Measurements from ENCODE around the gene IRF4. TPM values are rescaled to one million over a fixed set of nuclear protein-coding genes. Genes with fewer than 3 reads are reported as not detected.
"Not testable (repeated sequence)": the region's sequence is repeated elsewhere in the genome, so short reads cannot be mapped to it uniquely, and the experiment has no call there.

The IRF4 gene
- total RNA-seq, 2 donors from 2014 or later, result 554 to 602 TPM

DNA sequence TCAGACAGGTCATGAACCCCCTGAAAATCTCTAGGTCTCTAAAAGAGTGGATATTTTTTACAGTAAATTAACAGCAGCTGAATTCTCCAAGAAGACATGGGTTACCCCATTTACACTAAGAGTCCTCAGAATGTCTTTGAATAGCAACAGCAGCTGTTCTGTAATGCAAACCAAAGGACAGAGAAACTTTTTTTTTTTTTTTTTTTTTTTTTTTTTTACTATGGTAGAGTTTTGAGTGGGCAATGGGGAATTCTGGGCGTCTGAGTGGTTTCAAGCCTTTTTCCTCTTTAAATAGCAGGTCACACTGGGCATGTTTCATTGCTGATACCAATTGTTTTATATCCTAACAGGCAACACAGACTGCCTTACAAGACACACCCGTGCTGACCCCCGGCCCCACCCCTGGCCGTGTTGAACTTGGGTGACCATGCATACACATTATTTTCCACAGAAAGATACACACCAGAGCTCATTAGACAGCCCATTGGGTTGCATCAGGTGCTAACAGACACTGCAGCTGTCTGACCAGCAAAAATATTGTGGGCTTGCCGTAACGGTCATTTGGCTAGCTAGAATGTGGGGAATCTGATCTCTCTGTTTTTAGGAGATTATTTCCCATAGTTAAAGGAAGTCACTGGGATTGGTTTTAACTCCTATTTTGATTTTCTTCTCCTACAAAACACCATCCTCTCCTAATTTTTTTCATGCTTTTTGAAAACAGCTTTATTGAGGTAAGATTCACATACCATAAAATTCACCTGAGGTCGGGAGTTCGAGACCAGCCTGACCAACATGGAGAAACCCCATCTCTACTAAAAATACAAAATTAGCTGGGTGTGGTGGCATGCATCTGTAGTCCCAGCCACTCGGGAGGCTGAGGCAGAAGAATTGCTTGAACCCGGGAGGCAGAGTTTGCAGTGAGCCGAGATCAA is 26.7 kb upstream of the IRF4 start:
- DNase-seq (no peak), ATAC-seq (replicated peaks in 1 of 2) (no peak)
- peaks cover 2 to 8% of the 10 kb centered on the region in 2 donors for H3K9me3 Mint-ChIP-seq
- H3K4me3 Mint-ChIP-seq, result no peak overlapping the region
- peaks cover 4 to 6% of the 10 kb centered on the region in 2 donors for H3K36me3 Mint-ChIP-seq (ENCODE audit: insufficient read depth in 2 of 2)
- H3K27me3 Mint-ChIP-seq (ENCODE audit: low read depth), result peaks cover 11% of the 10 kb centered on the region
- H3K27ac Mint-ChIP-seq, result no peak overlapping the region
- H3K4me1 Mint-ChIP-seq (ENCODE audit: low read depth), result no peaks in the 10 kb centered on the region

DNA sequence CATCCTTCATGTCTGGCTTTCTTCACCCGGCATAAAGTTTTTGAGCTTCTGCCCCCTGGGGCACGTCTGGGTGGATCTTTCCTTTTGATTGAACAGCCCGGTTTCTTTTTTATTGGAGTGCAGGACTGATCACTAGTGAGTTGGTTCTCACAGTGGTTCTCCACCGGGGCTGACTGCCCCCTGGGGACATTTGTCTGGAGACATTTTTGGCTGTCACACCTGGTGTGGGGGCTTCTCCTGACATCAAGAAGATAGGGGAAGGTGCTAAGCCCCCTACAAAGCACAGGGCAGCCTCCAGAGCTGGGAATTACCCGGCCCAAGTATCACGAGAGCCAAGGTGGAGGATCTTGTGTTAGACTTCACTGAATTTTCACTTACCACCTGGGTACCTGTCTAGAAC is 25.7 kb upstream of the IRF4 start:
- no peak for DNase-seq
- H3K4me1 Mint-ChIP-seq (ENCODE audit: low read depth), result no peaks in the 10 kb centered on the region
- H3K27ac Mint-ChIP-seq, result no peak overlapping the region
- H3K36me3 Mint-ChIP-seq (ENCODE audit: insufficient read depth in 2 of 2), result peaks cover 6 to 10% of the 10 kb centered on the region in 2 donors
- ATAC-seq (replicated peaks in 1 of 2), result no peak
- H3K9me3 Mint-ChIP-seq, result peaks cover 4 to 10% of the 10 kb centered on the region in 2 donors
- peaks cover 15% of the 10 kb centered on the region for H3K27me3 Mint-ChIP-seq (ENCODE audit: low read depth)
- H3K4me3 Mint-ChIP-seq, result no peak overlapping the region

GRCh38 chr6:366389-367297 is 24.9 kb upstream of the IRF4 start:
- H3K4me3 Mint-ChIP-seq, result no peak overlapping the region
- DNase-seq (no peak), ATAC-seq (replicated peaks in 1 of 2) (no peak)
- H3K4me1 Mint-ChIP-seq (ENCODE audit: low read depth), result no peaks in the 10 kb centered on the region
- H3K27me3 Mint-ChIP-seq (ENCODE audit: low read depth), result peaks cover 17% of the 10 kb centered on the region
- peaks cover 3 to 11% of the 10 kb centered on the region in 2 donors for H3K9me3 Mint-ChIP-seq
- H3K27ac Mint-ChIP-seq, result no peak overlapping the region
- peaks cover 7 to 9% of the 10 kb centered on the region in 2 donors for H3K36me3 Mint-ChIP-seq (ENCODE audit: insufficient read depth in 2 of 2)

DNA sequence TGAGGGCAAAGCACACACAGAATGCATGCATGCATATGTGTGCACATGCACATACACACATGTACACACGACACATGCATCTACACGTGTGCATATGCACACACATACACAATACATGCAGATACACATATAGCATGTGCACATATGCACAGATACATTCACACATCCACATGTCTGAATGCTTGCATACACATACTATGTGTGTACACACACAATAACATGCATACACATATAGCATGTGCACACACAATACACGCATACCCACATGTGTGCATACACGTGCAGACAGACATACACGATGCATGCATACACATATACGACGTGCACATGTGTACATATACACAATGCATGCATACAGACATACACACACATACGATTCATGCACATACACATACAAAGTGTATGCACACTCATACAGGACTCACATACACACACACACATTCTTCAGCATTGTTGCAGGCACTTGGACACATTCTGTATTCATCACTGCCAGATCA is 24.2 kb upstream of the IRF4 start:
- Mint-ChIP-seq H3K27me3 (ENCODE audit: low read depth) (peaks cover 17% of the 10 kb centered on the region), H3K9me3 (peaks cover 2 to 13% of the 10 kb centered on the region in 2 donors), H3K4me1 (ENCODE audit: low read depth) (no peaks in the 10 kb centered on the region), H3K36me3 (ENCODE audit: insufficient read depth in 2 of 2) (peaks cover 7 to 8% of the 10 kb centered on the region in 2 donors), H3K4me3 (no peak overlapping the region), H3K27ac (no peak overlapping the region)
- peak; percentile 25 to 27 for ATAC-seq (replicated peaks in 1 of 2)
- DNase-seq, result no peak

GRCh38 chr6:367891-368630 is 23.5 kb upstream of the IRF4 start:
- Mint-ChIP-seq H3K9me3 (peaks cover 2 to 10% of the 10 kb centered on the region in 2 donors), H3K4me3 (no peak overlapping the region), H3K4me1 (ENCODE audit: low read depth) (peaks cover 5% of the 10 kb centered on the region), H3K27ac (no peak overlapping the region), H3K36me3 (ENCODE audit: insufficient read depth in 2 of 2) (peaks cover 7 to 8% of the 10 kb centered on the region in 2 donors), H3K27me3 (ENCODE audit: low read depth) (peaks cover 23% of the 10 kb centered on the region)
- no peak for DNase-seq
- ATAC-seq (replicated peaks in 1 of 2), result no peak

DNA sequence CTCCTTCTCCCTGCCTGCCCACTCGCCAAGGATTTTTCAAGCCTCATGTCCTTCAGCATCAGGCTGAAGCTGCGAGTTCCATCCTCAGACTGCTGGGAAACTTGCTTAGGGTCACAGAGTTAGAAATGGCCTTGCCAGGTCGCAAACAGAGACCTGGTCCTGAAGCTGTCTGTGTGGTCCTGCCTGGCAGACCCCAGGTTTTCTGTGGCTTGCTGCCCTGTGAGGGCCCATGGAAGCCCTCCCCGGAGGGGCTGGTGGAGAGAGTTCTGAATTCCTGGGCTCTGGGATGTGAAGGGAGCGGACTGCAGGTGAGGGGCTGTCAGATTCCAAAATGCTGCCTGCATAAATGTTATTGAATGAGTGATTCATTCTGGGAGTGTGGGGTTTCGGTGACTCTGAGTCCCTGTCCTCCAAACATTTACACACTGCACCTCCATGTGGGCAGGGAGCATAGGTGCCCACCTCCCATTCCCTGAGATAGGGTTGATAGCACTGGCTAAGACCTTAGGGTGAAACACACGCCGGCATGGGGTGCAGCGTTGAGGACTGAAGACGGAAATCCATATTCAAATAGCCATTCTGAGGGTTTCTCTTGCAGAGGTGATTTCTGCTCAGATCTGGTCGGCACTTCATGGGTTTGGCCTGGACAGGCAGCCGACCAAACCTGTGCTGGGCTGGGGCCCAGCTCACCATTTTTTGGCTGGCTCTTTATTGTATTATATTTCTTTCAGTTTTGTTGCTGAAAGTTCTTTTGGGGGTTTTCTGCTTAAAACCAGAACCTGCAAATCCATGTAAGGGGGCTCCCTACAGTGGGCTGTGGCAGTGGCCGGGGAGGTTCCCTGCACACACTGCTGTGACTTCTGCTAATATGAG is 21.8 kb upstream of the IRF4 start:
- Mint-ChIP-seq H3K4me3 (no peak overlapping the region), H3K9me3 (peaks cover 2 to 6% of the 10 kb centered on the region in 2 donors), H3K27ac (no peak overlapping the region), H3K36me3 (ENCODE audit: insufficient read depth in 2 of 2) (peaks cover 3 to 4% of the 10 kb centered on the region in 2 donors), H3K4me1 (ENCODE audit: low read depth) (peaks cover 5% of the 10 kb centered on the region), H3K27me3 (ENCODE audit: low read depth) (peaks cover 24% of the 10 kb centered on the region)
- DNase-seq (no peak), ATAC-seq (replicated peaks in 1 of 2) (no peak)

DNA sequence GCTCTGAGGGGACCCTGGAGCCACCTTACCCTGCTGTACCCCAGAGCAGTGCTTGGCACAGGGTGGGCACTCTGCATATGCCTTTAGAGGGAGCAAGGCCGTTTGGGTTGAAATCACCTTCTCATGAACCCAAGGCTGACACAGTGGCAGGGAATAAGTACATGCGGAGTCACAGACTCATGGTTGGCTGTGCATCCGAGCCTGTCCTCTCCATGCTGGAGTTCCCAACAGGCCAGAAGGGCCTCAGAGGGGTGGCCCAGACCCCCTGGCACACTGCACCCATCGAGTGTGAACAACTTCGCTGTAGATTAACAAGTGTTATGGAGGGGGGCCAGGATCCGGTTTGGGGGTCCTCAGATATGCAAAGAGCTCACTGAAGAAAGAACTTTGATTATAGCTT is 21.0 kb upstream of the IRF4 start:
- Mint-ChIP-seq H3K4me1 (ENCODE audit: low read depth) (peaks cover 5% of the 10 kb centered on the region), H3K27ac (no peak overlapping the region), H3K4me3 (no peak overlapping the region), H3K27me3 (ENCODE audit: low read depth) (peaks cover 29% of the 10 kb centered on the region), H3K36me3 (ENCODE audit: insufficient read depth in 2 of 2) (peaks cover 3 to 4% of the 10 kb centered on the region in 2 donors), H3K9me3 (peaks cover 2 to 6% of the 10 kb centered on the region in 2 donors)
- ATAC-seq (replicated peaks in 1 of 2), result no peak
- DNase-seq, result no peak

DNA sequence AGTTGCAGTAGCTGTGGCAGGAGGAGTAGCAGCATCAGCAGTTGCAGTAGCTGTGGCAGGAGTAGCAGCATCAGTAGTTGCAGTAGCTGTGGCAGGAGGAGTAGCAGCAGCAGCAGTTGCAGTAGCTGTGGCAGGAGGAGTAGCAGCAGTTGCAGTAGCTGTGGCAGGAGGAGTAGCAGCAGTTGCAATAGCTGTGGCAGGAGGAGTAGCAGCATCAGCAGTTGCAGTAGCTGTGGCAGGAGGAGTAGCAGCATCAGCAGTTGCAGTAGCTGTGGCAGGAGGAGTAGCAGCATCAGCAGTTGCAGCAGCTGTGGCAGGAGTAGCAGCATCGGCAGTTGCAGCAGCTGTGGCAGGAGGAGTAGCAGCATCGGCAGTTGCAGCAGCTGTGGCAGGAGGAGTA is 19.7 kb upstream of the IRF4 start:
- not testable (repeated sequence) for H3K4me3 Mint-ChIP-seq; DNase-seq; H3K36me3 Mint-ChIP-seq (ENCODE audit: insufficient read depth in 2 of 2); H3K9me3 Mint-ChIP-seq; H3K4me1 Mint-ChIP-seq (ENCODE audit: low read depth); H3K27ac Mint-ChIP-seq; ATAC-seq (replicated peaks in 1 of 2)
- H3K27me3 Mint-ChIP-seq (ENCODE audit: low read depth), result peaks cover 34% of the 10 kb centered on the region

DNA sequence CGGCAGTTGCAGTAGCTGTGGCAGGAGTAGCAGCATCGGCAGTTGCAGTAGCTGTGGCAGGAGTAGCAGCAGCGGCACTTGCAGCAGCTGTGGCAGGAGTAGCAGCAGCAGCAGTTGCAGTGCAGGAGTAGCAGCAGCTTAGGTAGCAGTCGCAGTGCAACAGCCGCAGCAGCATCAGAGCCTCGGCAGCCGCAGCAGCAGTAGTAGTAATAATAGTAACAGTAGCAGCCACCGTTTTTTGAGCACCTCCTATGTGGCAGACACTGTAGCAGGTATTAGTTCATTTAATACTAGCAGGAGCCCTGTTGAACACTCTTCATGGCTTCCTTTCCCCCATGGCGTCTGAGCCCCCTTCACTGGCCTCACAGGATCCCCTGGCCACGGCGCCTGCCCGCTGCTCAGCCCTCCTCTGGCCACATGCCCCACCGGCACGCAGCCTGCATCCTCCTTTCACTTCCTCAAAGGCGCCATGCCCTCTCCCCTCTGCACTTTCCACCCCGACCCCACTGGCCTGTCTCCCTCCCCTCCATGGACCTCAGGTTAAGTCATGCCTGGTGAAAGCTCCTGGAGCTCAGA is 19.1 kb upstream of the IRF4 start:
- Mint-ChIP-seq H3K27ac (no peak overlapping the region), H3K36me3 (ENCODE audit: insufficient read depth in 2 of 2) (peaks cover 3 to 4% of the 10 kb centered on the region in 2 donors), H3K4me1 (ENCODE audit: low read depth) (peaks cover 9% of the 10 kb centered on the region), H3K4me3 (peak overlapping the region in 1 of 2 donors; percentile 60), H3K27me3 (ENCODE audit: low read depth) (peaks cover 28% of the 10 kb centered on the region), H3K9me3 (peaks cover 2 to 6% of the 10 kb centered on the region in 2 donors)
- DNase-seq, result no peak
- ATAC-seq (replicated peaks in 1 of 2), result no peak

DNA sequence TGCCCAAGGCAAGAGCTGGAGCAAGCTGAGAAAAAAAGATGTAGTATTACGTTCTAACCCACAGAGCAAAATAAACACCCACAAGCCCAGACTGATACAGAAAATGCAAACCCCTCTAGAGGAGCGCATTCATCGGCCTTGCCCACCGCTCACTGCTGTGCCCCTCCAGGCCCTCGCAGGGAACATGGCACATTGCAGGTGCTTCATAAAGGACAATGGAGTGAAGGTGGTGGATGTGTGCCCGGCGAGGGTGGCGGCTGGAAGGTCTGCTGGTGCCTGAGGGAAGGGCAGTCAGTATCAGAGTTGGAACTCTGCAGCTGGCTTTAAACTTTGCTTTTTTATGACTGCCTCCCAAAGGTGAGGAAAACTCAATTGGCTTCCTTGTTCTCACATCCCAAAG is 18.5 kb upstream of the IRF4 start:
- Mint-ChIP-seq H3K27me3 (ENCODE audit: low read depth) (peaks cover 24% of the 10 kb centered on the region), H3K4me3 (peak overlapping the region in 1 of 2 donors; percentile 60), H3K36me3 (ENCODE audit: insufficient read depth in 2 of 2) (peaks cover 3 to 4% of the 10 kb centered on the region in 2 donors), H3K27ac (no peak overlapping the region), H3K4me1 (ENCODE audit: low read depth) (peaks cover 9% of the 10 kb centered on the region), H3K9me3 (peaks cover 2 to 4% of the 10 kb centered on the region in 2 donors)
- no peak for ATAC-seq (replicated peaks in 1 of 2)
- DNase-seq, result no peak

DNA sequence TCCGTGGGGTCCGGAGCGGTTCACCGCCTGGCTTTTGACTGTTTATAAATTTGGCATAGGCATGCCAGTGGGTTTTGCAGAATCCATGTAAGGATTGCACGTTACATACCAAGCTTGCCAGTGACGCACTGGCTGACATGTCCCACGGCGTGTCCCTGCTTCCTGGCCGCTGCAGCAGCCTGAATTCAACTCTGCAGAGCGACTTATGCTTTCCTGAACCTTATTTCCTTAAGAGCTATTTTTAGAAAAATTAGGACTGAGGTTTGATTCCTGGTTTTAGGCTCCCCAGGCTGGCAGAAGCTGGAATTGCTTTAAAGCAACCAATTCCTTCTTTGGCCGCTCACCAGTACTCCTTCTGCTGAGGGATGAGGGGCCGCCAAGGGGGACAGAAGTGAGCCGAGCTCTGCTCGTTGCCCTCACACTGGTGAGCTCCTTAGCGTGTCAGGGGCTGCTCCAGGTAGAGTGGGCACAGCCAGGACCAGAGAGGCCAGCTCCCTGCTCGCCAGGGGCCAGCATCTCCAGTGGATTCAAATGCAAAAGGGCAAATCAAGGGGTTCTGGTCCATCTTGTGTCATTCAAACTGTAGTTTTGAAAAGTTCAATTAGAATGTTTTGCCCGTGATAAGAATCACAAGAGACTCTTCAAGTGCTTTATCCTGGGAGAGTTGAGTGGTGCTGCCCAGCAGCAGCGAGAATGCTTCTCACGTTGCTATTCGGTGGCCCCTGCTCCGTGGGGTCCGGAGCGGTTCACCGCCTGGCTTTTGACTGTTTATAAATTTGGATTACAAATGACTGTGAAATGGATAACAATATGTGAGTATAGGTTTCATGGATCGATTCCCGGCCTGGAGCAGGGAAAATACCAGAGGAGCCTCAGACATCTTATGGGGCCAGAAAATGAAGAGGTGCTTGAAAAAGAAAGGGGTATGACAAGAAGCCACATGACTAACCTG is 17.5 kb upstream of the IRF4 start:
- ATAC-seq (replicated peaks in 1 of 2) (no peak), DNase-seq (no peak)
- H3K4me1 Mint-ChIP-seq (ENCODE audit: low read depth), result peaks cover 9% of the 10 kb centered on the region
- peaks cover 24% of the 10 kb centered on the region for H3K27me3 Mint-ChIP-seq (ENCODE audit: low read depth)
- H3K36me3 Mint-ChIP-seq (ENCODE audit: insufficient read depth in 2 of 2), result peaks cover 3 to 4% of the 10 kb centered on the region in 2 donors
- no peak overlapping the region for H3K27ac Mint-ChIP-seq
- H3K4me3 Mint-ChIP-seq, result no peak overlapping the region
- H3K9me3 Mint-ChIP-seq, result peaks cover 2 to 4% of the 10 kb centered on the region in 2 donors

All from activated T-cell treated with anti-CD3 and anti-CD28 coated beads, Interleukin-2, amount 50 U/mL, for 72 hours (primary cell).